Esophagus mucosa (tissue), 1 donor: ENCODE data around the gene ZNF284. TPM values are rescaled to one million over a fixed set of nuclear protein-coding genes. Genes with fewer than 3 reads are reported as not detected.

ENCODE experiments used
- ATAC-seq: fragments of 200-7000 bp; cut with Tn5 transposase; one replicate; pipeline ENCODE4 v1.9.1; 2020
- total RNA-seq: library from RNA; stranded (reverse); gene quantifications from one replicate; pipeline ENCODE4 v1.2.4, GENCODE V29; 2023
- donor health status: DM: yes; HTN: yes; CAD: no.

Gene ZNF284
- 0.36 TPM for total RNA-seq

DNA sequence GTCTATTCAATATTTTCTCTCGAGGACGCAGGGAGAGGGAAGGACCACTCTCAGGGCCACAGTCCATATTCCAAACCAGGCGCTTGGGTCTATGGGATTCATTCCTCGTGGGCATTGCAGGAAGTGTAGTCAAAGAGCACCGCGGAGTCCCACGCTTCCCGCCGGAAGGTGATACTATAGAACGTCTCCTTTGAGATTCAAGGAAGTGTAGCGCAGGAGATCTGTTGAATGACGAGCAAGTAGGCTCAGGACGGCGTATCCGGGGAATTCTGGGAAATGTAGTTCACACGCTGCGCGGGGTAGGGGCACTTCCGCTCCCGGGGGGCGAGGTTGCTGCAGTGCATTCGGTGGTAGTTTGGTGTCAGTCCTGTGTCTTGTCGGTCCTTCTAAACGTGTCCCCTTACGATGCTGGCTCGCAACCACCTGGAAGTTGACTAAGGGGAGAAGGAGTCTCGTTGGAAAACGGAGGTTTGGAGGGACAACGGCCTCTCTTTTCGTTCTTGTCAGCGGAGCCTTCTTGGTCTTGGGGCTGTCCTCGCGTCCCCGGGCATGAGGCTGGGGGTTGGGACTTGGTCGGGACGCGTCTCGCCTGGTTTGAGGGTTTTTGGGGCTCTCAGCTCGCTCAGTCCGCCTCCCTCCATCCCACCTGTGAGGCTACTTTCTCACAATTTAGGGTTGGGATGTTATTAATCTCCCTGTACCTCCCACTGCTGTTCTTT is at the start of gene ZNF284:
Gene ZNF284 (plus strand): TSS at position 336 of the 719 bp plus-strand sequence. CDS start 4,231 bp downstream, outside the sequence.
- peak; percentile 94 for ATAC-seq

DNA sequence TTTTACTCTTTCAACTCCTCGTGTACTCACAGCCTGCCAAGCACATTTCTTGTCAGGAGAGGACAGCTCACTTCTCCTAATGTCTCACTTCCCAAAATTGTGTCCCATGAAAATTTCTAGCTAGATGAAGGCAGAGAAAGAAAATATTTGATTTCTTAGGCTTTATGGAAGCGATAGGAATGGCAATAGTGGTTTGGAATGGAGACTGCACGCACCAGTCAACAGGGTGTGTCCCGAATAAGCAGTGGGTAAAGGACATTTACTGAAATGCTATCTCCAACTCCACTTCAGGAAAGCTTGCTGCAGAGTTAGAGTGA is 47.1 kb upstream of the ZNF284 start:
- ATAC-seq = no peak

DNA sequence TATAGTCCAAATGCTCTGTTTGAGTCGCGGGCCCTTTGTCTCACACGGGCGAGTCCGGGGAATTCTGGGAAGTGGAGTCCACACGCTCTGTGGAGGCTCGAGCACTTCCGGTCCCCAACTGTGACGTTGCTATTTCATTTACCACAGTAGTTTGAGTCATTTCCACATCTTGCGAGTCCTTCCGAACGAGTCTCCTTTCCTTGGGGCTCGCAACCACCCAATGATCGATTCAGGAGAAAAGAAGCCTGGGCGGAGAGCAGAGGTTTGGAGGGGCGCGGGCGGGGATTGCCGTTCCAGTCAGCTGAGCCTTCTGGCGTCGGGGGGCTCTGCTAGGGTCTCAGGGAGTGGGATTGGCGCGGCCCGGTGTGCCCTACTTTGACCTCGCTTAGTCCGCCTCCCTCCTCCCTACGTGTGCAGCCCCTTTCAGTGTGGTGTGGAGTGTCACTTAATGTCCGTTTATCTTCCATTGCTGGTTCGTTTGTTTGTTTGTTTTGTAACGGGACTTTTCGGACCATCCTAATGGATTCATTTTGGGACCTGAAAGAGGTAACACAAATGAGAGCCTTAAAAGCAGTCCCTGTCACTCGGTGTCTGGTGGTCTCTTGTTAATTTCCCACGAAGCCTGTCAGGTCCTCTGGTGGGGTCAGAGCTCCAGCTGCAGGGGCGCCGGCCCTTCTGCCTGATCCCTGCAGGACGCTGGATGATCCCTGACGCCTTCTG is 46.6 kb upstream of the ZNF284 start, which contains the start of gene ZNF222:
Gene ZNF222 (plus strand): TSS at position 163 of the 720 bp plus-strand sequence. CDS start 58 bp downstream, at position 221.
- ATAC-seq = peak; percentile 98

DNA sequence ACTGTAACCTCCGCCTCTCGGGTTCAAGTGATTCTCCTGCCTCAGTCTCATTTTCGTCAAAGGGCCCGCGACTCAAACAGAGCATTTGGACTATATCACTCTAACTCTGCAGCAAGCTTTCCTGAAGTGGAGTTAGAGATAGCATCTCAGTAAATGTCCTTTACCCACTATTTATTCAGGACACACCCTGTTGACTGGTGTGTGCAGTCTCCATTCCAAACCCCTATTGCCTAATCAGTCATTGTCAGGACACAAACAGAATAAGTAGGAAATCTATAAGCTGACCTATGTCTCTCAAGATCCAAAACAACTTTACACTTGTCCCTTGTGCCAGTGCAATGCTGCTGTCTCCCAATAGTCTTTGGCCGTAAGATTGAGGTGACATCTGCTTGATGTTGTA is 45.3 kb upstream of the ZNF284 start:
- ATAC-seq = no peak

GRCh38 chr19:44032001-44032610 is 39.9 kb upstream of the ZNF284 start:
- ATAC-seq = no peak

- no peak for ATAC-seq
These were observed 29.8 kb upstream of the ZNF284 start for GRCh38 chr19:44042147-44042546.

DNA sequence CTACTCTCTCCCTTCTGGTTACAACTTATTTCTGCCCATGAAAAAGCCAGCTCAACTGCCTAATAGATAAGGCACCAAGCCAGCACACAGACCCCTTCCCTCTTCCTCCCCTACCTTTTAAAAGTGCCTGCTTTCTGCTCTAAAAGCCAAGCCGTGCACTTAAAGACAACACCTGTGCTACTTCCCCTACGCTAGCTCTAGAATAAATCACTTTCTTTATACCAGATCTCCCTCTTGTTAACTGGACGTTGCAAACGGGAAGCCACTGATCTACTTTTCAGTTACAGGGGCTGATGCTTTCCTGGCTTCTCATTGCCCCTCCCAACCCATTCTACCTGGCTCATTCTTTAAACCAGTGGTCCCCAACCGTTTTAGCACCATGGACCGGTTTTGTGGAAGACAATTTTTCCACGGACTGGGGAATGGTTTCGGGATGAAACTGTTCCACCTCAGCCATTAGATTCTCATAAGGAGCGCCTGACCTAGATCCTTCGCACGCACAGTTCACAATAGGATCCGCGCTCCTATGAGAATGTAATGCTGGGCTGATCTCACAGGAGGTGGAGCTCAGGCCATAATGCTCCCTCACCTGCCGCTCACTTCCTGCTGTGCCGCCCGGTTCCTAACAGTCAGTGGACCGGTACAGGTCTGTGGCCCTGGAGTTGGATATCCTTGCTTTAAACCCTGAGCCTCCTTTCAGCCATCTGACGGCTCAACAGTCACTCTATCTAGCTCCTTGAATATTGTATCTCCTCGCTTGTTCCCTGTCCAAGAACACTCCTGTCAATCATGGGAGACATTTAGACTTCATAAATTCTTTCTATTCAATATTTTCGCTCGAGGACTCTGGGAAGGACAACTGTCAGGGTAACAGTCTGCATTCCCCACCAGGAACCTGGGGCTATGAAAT is 21.0 kb upstream of the ZNF284 start:
- peak; percentile 77 for ATAC-seq

- ATAC-seq = peak; percentile 99
These were observed 20.1 kb upstream of the ZNF284 start, which contains the start of gene ZNF223 for GRCh38 chr19:44051650-44052402. ZNF223 (plus strand) TSS chr19:44052036; CDS start chr19:44055177, 3,141 bp downstream.

DNA sequence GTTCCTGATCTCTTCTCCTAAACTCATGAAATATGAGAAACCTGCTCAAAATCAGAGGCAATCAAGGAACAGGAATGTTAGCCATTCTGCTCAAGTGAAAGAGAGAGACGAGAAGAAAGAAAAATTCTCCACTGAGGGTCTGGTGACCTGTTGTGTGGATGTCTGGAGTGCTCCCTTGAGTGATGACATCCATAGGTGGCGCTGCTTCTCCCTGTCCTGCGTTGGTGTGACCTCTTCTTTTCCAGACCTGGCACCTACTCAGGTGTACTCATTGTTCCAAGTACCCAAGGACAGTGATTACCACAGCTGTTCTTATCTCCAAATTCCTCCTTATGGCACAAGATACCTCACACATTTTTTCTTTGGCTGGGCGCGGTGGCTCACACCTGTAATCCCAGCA is 16.1 kb upstream of the ZNF284 start:
- no peak for ATAC-seq

DNA sequence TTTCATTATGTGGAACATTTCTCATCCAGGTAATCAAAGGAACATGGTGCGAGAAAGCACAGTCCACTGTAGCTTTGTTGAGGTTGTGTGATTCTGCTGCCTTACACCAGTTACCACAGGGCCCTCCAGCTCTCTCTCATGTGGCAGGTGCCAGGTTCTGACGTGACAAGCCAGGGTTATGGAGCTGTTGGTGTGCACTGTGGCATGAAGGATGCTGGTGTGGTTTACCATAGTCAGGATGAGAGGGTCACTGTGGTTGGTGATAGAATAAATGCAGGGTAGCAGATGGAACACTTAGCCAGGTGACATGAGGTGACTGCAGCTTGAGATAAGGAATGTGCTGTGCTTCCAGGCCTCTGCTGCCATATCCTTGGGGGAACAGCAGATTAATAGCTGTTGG is 12.7 kb upstream of the ZNF284 start:
- no peak for ATAC-seq

DNA sequence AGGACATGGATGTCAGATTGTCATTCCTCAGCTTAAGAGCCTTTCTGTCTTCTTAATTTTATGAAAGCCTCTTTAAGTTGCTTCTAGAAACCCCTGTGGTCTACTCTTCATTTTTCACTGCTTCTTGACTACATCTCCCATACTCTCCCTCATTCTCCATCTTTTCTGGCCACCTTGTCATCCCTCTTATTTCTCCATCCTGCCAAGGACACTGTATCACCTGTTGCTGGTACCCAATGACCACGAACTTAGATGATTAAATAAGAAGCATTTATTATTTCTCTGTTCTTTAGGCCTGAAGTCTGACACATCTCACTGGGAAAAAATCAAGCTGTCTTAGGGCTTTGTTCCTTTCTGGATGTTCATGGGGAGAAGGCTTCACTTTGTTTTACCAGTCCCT is 10.9 kb upstream of the ZNF284 start:
- no peak for ATAC-seq

DNA sequence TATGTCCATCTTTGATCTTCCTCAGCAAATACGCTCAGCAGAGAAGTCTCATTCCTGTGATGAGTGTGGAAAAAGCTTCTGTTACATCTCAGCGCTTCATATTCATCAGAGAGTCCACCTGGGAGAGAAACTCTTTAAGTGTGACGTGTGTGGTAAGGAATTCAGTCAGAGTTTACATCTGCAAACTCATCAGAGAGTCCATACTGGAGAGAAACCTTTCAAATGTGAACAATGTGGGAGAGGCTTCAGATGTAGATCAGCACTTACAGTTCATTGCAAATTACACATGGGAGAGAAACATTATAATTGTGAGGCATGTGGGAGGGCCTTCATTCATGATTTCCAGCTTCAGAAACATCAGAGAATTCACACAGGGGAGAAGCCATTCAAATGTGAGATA is 5.7 kb upstream of the ZNF284 start:
- no peak for ATAC-seq

GRCh38 chr19:44069415-44069814 is 2.5 kb upstream of the ZNF284 start:
- no peak for ATAC-seq

DNA sequence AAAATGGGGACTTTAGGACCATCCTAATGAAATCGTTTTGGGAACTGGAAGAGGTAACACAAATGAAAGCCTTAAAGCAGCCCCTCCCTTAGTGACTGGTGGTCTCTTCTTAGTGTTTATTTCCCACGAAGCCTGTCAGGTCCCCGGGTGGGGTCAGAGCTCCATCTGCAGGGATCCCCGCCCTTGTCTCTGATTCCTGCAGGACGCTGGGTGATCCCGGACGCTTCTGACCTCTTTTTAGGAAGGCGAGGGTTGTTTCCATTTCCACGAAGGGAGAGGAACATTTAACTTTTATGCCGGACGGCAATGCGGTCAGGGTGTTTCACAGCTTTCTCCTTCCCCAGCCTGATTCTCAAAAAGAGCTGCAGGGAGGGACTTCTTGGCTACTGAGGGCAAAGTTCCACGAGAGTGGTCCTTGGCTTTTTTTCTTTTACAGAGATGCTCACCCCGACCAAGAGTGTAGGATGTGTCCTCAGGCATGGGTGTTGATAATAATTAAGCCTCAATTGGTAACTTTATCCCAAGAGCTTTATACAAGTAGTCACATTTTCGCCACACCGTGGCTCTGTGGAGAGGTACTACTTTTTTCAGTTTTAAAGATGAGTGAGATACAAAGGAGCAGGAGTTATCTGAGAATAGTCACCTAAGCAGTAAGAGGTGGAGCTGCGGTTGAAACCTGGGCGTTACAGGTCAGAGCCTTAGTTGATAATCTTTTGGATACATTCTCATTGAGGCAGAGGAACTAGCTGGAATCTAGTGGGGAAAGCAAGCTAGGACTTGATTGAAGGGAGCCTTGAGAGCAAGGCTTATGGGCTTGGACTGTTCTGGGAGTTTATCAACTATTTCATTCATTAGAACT is 813 bp downstream of the ZNF284 start:
- peak; percentile 59 for ATAC-seq

GRCh38 chr19:44076325-44076724 is 4.4 kb downstream of the ZNF284 start:
- no peak for ATAC-seq

GRCh38 chr19:44092108-44092507 is 20.1 kb downstream of the ZNF284 start:
- ATAC-seq = no peak

GRCh38 chr19:44093931-44094765 is 22.2 kb downstream of the ZNF284 start, which contains the start of gene ZNF224:
ZNF224 (plus strand) TSS chr19:44094361; CDS start chr19:44097874, 3,513 bp downstream.
- ATAC-seq = peak; percentile 96

- ATAC-seq = no peak
These were observed 35.8 kb downstream of the ZNF284 start for GRCh38 chr19:44107751-44108150.

DNA sequence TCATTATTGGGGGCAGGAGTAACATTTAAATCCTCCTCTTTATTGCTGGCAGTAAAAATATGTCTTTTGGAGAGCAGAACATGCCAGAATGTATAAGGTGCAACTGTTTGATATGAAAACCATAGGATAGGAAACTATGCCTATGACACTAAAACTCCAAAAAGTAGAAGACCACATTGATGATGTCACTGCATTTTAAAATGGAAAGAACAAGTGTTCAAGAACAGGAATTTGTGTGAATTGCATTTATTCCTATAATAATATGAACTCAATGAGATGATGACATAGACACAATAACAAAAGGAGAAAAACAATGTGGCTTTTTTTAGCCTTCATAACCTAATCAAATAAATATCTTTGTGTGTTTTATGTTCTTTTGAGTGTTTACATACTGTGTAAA is 37.5 kb downstream of the ZNF284 start:
- no peak for ATAC-seq
